Tibial nerve (tissue), 4 donors: ENCODE measurements around the gene TMEM198.

ENCODE experiments used
- CTCF ChIP-seq, 5 experiments: fragments of 200-600 bp in 3 of 5; fragments of 450-650 bp in 2 of 5; sonication (generic) in 3 of 5; IDR thresholded peaks; one replicate each; pipeline ENCODE4 v1.5.1; 2016 to 2019; ENCODE audit warnings: antibody characterized with exemption in 5 of 5, mild to moderate bottlenecking in 3 of 5, moderate library complexity in 2 of 5
- EP300 ChIP-seq, 2 donors: sonication (generic); formaldehyde crosslinking; IDR thresholded peaks; one replicate each; pipeline ENCODE4 v1.6.1; 2017; ENCODE audit warnings: antibody characterized with exemption in 2 of 2, mild to moderate bottlenecking in 1 of 2

- TF ChIP-seq CTCF (IDR thresholded peaks at IDR 0.05): no peak
- no peak for TF ChIP-seq EP300 (IDR thresholded peaks at IDR 0.05)
Observed at GRCh38 chr2:219549619-219550018, 5.8 kb downstream of the TMEM198 start.
